Activated naive CD8-positive, alpha-beta T cell treated with anti-CD3 and anti-CD28 coated beads, Interleukin-2, amount 50 U/mL, for 16 hours (primary cell): ENCODE measurements around the gene SOX6.
"Not testable (repeated sequence)": the region's sequence is repeated elsewhere in the genome, so short reads cannot be mapped to it uniquely, and the experiment has no call there.

ENCODE experiments used
- DNase-seq: peaks from one replicate; pipeline ENCODE4 v3.0.0-alpha.2; 2020; ENCODE audit warnings: low read depth, low spot score

Gene SOX6

DNA sequence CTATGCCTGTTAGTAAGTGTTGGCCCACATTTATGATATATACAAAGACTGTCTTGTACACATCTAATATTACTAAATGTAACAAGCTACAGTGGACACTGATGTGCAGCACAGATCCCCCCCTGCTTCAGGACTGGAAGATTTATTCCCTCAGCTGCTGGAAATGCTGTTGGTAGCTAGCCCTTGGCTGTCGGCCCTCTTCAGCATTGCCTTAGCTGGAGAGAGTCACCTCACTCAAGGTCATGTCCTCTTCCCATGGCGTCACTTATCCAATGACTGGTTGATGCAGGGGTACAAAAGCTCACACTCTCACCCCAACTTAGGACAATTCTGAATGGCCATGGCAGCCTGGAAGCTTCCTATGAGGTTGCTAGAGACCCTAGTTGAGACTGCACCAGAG is 312.7 kb downstream of the SOX6 start:
- DNase-seq = no peak

DNA sequence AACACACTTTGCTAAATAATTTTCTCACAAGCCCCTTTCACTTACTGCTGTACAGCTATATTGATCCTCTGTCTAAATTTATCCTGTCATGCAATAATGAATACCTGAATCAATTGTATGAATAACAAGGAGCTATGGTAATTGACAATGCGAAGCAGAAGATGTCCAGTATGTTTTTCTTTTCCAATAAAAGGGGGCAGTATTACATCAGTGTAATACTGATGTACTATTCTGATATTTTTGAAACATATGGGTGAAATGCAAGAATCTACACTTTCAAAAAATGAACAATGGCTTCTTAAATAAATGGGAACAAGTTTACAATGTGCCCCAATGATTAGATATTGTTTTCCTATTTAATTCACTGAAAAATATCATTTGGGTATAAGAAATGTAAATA is 315.1 kb downstream of the SOX6 start:
- DNase-seq = no peak

DNA sequence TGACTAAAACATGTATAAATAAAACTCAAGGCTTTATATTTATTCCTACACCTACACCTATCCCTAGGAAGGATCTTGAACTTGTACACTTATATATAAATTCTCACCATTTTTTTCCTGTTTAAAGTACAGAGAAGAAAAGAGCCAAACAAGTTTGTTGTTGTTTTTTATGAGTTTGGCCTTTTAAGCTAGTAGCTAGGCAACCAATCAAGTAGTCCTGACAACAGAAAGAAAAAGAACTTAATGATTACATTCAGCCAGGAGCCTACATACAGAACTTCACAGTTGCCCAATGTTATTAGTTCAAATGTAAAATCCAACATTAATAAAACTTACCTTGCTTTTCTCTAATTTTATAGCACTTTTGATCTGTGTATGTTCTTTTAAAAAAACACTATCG is 316.2 kb downstream of the SOX6 start:
- DNase-seq = no peak

DNA sequence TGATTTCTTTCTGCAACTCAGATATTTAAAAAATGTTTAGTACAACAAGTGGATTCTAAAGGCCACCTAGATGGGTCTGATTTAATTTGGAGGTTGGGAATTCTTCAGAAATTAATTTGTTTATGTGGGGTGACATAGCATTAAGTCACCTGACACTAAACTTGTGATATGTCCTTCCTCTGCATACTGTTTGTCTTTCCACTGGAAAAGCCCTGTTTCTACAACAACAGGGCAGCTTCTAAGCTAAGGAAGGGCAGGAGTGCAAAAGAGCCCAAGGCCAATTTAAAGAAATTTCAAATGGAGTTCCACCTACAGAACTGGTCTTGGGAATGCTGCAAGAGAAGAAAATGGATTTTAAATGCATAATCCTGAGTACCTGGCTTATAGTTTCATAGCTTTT is 319.2 kb downstream of the SOX6 start:
- no peak for DNase-seq

DNA sequence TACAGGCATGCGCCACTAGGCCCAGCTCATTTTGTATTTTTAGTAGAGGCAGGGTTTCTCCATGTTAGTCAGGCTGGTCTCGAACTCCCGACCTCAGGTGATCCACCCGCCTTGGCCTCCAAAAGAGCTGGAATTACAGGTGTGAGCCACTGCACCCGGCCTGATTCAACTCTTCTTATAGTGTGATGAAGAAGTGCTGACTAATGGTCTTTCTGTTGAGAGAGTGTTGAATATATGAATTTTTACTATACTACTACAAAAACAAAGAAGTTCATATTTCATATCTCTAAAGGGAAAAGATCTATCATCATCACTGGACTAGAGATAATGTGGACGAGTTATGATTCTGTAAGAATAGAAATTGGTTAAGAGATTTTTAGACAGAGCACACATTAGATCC is 320.1 kb downstream of the SOX6 start:
- DNase-seq = no peak

DNA sequence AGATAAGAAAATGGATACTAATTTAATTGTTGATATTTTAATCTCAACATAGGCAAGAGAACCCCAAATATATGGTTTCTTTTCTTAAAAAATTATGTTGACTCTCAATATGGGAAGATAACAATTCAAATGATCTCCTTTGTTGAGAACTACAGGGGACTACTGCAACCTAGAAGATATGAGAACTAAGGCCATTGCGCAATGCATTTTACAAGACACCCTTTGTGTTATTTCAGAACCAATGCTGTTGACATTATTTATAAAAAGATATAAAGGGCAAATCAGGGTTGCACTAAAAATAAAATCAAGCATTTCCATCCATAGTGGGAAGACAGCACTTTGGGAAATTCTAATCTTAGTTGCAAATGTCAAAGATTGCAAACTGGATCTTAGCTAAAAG is 322.3 kb downstream of the SOX6 start:
- no peak for DNase-seq

DNA sequence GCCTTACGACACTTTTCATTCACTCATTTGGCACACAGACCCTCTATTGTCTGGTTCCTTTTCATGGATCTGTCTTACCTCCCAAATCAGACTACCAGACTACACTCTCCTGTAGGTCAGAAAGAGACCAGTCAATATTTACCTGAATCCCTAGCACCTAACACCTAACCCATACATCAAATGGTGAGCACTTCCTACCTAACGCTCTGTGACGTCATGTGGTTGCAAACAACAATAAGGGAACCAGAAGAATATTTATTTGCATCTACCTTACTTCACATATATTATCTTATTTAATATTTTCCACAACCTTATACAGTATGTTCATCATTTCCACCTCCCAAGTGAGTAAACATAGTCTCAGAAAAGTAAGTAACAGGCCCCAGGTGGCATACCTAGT is 323.4 kb downstream of the SOX6 start:
- no peak for DNase-seq

DNA sequence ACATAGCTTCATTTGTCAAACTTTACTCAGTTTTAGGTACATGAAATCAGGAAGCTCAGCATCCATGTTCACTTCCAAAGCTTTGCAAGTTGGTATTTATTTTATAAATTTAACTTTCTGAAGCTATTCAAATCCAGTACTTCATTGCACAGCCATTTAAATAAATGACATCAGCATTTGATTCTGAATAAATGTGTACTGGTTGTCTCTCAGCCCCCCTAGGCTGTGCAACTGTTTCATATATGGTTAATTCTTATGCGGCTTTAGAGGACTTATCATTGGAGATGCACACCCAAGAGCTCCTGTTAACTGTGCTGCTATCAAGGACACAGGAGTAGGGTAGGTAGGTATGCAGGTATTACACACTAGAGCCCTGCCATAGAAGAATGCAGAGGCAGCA is 325.1 kb downstream of the SOX6 start:
- DNase-seq = no peak

DNA sequence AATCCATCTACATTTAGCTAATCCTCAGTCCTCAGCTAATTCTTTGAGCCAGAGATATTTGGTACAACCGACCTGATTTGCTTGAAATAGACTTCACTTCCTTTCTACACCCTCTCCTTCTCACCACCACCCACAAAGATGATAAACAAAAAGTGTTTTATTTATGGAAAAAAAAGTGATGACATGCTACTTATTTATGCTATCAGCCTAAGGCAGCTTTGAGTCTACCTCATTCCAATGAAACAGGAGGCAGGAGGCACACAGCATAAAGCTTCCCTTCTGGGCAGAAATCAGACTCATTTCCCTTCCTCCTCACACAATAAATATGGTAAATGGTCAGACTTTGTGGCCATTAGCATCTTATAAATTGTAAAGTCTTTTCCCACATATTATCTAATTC is 325.7 kb downstream of the SOX6 start:
- DNase-seq = no peak

DNA sequence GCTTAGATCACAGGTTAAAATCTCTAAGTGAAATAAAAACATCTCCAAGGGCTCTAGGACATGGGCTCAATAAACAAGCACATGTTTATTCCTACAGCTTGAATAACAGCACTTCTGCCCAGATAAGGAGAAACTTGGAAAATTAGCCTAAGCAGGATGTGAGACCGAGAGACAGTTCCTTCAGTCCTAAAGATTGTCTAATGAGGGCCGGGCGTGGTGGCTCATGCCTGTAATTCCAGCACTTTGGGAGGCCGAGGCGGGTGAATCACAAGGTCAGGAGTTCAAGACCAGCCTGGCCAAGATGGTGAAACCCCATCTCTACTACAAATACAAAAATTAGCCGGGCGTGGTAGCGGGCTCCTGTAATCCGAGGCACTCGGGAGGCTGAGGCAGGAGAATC is 327.2 kb downstream of the SOX6 start:
- DNase-seq = not testable (repeated sequence)

DNA sequence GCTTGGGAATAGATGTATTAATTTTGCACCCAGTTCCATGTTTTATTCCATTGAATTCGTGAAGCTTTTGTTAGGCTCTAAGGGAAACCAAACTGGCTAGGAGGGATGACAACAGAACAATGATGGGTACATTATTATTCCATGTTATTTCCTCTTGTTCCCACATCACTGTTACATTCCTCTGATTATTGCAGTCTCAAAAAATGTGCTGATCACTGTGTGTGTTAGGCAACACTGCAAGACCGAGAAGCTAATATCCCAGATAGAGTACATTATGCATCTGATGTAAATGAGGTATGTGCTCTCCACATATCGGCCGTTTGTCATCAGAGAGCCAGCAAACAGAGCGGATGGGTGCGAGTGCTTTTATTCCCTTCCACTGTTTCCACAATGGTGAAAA is 327.9 kb downstream of the SOX6 start:
- DNase-seq = no peak

DNA sequence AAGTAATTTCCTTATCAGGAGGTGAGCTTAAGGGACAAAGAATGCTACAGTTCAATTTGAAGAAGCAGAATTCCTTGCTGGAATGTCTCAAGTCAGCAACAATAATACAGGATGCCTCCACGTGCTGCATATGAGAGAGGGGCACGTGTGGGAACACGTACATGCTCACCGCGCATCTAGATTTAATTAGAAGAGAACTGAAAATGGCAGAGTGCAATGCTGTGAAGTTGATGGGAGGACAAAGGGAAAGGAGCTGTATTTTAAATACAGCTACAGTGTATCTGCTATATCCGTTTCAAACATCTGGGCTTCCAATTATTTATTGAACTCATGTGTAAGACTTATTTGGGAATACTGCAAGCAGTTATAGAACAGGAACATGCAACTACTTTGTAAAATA is 328.7 kb downstream of the SOX6 start:
- DNase-seq = no peak

DNA sequence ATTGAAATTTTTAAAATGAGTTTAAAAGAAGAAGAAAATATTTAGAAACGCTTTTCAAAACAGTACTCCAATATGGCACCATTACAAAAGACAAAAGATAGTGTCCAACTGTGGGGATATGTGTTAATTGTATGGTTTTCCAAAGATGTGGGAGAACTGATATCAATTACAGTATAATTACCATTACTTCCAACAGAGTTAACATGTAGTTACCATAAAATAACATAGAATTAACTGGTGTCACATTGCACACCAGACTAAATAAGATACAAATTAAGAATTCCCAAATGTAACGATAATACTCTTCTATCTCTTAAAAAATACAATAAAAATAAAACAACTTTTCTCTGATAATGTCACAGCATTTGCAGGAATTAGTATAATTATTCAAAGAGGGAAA is 329.5 kb downstream of the SOX6 start:
- no peak for DNase-seq

DNA sequence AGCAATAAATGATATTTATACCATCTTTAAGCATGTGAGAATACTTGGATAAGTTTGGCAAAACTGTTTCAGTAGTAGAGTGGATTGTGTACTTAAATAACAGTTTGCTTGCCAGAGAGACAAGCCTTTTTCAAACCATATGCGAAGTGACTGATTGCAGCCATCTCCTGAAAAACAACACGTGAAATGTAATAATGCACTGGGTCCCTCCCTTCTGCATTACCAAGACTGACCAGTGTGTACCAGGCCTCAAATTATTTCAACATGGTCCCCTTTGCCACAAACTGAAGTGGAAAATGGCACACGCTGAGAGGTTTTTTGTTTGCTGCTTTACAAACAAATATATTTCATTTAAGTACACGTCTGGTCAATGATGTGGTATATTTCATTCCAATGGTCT is 337.4 kb downstream of the SOX6 start:
- DNase-seq = no peak

DNA sequence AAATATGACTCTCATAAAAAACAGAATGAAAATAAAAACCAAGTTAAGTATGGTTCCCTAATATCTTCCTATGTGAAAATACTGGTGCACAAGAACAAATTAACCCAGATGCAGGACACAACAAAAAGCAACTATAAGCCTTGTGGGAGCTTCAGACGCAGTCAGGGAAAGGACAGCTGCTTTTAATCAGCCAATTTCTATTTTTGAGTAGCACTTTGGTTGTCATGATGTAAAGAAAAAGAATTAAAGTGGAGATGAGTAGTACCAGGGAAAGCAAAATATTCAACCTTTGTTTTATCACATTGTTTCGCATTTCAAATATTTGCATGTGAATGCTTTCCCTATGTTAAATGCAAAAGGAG is 339.9 kb downstream of the SOX6 start:
- no peak for DNase-seq

DNA sequence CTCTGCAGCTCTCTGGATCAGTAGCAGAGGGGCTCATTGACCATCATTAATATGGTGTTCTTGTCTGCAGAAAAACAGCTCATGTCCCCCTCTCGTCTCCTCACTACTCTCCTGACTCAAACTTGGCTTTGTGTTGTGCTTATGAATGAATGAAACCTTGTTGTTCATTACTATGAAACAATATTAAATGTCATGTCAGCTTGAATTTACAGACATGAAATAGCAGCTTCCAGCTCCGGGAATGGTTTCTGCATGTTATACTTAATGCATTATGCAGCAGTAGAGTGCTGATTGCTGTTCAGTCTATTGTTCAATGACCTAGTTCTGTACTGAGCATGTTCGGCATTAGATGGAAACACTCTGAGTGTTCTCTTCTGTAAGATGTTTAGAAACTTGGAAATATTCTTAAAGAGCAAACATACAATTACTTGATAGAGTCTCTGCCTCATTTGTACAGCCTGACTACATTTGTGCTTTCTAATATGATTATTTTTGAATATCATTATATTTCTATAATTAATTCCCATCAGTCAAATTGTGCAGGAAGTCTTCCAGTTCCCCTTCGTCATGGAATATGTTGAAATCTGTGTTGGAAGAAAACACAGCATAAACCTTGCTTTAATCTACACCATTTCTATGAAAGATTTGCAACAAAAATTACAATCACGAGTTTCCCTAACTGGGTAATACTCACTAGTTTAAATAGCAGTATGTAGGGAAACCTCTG is 340.4 kb downstream of the SOX6 start:
- DNase-seq = no peak

DNA sequence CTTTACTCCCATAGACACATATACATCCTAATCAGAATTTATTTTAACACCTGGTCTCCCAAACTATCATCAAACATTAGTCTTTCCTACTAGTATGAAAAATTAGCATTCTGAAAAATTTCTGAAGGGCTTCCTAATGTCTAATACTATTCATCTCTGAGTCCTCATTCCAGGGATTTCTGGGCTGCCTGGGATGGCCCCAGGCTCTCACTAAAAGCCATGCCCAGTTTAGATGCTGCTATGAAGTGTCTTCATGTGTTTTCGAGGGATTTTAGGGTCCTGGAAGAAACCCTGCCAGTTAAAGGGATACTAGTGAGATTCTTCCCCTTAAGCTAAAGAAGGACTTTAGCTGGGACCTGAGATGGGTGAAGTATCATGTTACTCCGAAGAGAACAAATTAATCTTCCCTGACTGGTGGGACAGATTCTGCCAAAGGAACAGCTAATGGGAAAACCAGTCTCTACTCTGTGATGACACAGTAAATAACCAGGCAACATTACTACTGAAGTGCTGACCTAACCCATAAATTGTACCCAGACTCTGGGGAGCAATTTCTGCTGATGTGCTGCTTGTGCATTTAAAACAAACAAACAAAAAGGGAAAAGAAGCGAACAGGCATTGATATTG is 342.6 kb downstream of the SOX6 start:
- DNase-seq = no peak

DNA sequence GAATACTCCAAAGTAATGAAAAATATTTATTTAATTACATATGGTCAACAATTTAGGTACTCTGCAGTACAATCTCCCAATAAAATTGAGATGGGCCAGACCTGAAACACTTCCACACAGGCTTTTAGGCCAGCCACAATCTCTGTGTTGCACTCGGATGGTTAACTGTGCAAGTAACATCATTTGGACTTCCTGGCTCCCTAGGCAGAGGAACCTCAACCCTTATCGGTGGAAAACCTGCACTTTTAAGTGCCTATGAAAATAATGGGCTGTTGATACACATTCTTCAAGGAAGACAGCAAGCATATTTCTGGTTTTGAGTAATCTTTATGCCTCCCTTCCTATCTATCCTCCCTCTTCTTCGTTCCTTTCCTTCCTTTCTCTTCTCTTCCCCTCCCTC is 343.1 kb downstream of the SOX6 start:
- no peak for DNase-seq

DNA sequence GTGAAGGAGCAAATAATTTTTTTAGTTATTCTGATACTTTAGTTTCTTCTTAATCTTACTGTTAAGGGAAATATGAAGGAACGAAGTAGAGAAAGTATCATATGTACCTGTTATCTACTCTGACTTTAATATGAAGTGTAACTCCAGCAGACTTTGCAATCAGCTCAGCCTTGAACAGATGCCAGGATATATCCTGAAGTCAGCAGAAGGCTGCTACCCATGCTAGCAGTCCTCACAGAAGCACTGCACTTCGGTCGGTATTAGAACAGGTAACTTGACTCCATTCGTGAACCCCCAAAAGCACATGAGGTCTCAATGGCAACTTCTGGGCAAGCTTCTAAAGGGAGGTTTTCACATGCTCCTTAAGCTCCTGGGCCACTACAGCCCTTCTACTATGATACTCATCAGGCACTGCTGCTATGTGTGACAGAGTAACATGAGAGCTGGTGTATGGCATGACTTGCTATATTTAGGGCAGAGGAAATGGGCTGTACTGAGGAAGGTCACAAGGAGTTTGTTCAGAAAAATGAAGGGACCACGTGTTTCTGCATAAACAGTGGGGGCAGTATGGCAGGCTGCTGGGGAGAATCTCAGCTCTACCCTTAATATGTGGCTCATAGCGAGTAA is 344.1 kb downstream of the SOX6 start:
- DNase-seq = no peak

DNA sequence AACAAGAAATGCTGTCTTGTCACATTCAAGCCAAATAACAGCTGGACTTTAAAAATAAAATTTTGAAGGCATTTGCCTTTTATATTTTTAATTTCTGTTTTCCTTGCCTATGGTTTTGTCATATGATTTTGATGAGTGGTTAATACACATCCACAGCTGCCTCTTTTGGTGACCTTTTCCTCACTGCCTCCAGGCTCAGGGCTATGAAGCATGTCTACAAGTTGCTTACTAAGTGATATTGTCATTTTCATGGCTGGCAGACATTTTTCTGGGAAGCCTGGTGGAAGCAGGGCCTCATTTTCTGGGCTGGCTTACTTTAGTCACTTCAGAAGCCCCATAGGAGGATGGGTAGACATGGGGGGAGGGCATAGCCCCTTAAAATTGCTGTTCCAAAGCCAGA is 344.9 kb downstream of the SOX6 start:
- no peak for DNase-seq

DNA sequence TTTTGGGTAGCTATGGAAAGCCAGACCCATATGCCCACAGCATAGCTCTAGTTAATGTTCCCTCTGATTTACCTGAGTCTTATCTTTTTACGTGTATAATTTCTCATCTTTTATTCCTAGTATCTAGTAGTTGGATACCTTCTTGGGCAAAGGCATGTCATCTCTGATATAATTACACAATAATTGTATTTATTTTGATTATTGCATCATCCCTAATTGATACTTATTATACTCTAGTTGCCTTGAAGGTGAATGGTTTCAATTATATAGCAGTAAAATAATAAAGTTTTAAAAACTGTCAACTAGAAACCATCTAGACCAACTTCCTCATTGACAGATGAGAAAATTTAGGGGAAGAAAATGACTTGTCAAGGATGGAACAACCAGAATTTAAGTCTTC is 347.3 kb downstream of the SOX6 start:
- DNase-seq = no peak

DNA sequence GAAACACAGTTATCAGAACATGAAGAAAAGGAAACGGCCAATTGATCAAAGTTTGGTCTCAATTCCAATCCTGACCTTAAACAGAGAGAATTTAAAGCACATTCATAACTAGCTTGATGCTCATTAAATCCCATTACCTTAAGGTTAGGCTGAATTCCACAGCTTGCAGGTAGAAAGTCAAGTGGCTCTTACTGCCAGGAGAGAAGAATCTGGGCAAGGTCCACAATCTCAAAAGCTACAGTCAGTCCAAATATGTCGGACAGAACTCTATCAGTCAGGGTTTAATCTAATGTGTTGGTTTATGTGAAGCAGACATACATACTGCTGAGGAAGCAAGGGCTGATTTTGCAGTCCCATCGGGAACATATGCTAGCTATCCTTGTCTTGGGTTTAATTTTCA is 348.8 kb downstream of the SOX6 start:
- DNase-seq = no peak

DNA sequence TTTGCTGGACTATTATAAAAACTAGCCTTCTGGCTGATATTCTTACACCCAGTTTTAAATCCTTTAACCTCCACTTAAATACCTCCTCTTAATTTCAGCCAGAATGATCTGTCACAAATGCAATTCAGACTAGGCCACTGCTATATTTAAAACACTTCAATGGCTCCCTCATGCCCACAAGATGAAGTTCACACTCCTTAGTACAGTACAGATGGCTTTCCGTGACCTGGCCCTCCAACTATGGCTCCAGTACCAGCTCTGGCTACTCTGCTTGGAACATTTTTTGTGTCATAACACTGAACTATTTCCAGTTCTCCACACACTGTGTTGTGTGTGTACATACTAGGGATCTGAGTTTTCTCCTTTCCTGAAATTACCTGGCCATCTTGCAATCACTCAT is 353.4 kb downstream of the SOX6 start:
- no peak for DNase-seq
